ENCODE measurements around the gene ARID5A. TPM values are rescaled to one million over a fixed set of nuclear protein-coding genes. Genes with fewer than 3 reads are reported as not detected.

ARID5A gene
- total and polyA plus RNA-seq, 2 of the 13 experiments (the other 11 are each of a cell fraction or from before 2014, with no cell fraction given) = 6.0 to 9.5 TPM

DNA sequence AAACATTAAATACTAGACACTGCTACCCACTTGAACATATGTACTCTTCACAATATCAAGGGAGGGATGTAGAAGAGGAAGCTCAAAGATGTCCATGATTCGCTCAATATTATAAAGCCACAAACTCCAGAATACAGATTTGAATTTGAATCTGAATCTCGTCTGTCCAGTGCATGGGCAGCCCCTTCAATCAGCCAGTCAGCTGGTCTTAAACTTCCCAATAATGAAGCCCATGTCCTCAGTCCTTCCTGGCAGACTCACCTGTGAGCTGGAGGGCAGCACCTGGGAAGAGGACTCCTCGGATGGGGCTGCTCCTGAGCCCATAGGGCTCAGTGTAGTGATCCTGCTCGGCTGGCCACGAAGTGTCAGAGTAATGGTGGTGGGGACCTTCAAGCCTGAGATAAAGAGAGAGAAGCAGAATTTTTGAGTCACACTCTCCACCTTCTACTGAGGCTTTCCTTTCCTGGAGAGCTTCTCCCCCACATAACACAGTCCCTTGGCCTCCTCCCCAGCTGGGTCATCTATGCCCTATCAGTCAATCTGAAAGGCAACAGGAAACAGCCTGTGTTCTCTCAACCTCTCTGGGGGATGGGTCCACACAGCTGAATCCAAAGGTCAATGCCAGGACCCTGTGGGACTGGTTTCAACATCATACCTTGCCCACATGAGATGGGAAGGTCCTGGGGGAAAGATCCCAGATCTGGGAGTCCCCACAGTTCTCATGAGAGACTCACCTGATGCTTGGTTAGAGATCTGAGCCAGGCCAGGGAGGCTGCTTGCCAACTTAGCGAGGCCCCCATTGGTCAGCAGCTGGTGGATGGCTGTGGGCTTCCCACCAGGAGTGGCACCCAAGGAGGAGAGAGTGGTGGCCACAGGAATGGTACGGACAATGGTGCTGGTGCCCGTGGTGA lies 65.1 kb downstream of the ARID5A start (continued):
- TF ChIP-seq, protein P1, sequence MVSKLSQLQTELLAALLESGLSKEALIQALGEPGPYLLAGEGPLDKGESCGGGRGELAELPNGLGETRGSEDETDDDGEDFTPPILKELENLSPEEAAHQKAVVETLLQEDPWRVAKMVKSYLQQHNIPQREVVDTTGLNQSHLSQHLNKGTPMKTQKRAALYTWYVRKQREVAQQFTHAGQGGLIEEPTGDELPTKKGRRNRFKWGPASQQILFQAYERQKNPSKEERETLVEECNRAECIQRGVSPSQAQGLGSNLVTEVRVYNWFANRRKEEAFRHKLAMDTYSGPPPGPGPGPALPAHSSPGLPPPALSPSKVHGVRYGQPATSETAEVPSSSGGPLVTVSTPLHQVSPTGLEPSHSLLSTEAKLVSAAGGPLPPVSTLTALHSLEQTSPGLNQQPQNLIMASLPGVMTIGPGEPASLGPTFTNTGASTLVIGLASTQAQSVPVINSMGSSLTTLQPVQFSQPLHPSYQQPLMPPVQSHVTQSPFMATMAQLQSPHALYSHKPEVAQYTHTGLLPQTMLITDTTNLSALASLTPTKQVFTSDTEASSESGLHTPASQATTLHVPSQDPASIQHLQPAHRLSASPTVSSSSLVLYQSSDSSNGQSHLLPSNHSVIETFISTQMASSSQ (IDR thresholded peaks at IDR 0.05; ENCODE audit: low read depth) = peak; percentile 57; the same call in 1 of the 2 replicates
- TF ChIP-seq, protein P1 (CRISPR knock-in tag; IDR thresholded peaks at IDR 0.05; ENCODE audit: borderline replicate concordance) = peak; percentile 78
- TF ChIP-seq, protein P2, sequence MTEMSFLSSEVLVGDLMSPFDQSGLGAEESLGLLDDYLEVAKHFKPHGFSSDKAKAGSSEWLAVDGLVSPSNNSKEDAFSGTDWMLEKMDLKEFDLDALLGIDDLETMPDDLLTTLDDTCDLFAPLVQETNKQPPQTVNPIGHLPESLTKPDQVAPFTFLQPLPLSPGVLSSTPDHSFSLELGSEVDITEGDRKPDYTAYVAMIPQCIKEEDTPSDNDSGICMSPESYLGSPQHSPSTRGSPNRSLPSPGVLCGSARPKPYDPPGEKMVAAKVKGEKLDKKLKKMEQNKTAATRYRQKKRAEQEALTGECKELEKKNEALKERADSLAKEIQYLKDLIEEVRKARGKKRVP (CRISPR knock-in tag; IDR thresholded peaks at IDR 0.05) = peak in 1 of 2 experiments; percentile 63; a peak in 1 of 4 replicates
- TF ChIP-seq ZNF441 (CRISPR knock-in tag; IDR thresholded peaks at IDR 0.05; ENCODE audit: borderline replicate concordance) = no peak
- peak; percentile 87 for TF ChIP-seq TBX2 (CRISPR knock-in tag; IDR thresholded peaks at IDR 0.05; ENCODE audit: borderline replicate concordance)
- no peak for TF ChIP-seq ZNF317 (CRISPR knock-in tag; IDR thresholded peaks at IDR 0.05)
- TF ChIP-seq, protein P3, sequence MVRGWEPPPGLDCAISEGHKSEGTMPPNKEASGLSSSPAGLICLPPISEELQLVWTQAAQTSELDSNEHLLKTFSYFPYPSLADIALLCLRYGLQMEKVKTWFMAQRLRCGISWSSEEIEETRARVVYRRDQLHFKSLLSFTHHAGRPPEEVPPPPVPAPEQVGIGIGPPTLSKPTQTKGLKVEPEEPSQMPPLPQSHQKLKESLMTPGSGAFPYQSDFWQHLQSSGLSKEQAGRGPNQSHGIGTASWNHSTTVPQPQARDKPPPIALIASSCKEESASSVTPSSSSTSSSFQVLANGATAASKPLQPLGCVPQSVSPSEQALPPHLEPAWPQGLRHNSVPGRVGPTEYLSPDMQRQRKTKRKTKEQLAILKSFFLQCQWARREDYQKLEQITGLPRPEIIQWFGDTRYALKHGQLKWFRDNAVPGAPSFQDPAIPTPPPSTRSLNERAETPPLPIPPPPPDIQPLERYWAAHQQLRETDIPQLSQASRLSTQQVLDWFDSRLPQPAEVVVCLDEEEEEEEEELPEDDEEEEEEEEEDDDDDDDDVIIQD (CRISPR knock-in tag; IDR thresholded peaks at IDR 0.05; ENCODE audit: low read depth) = peak; percentile 66; the same call in 1 of the 2 replicates
- peak; percentile 64; the same call in 1 of the 2 replicates for TF ChIP-seq CHD2 (IDR thresholded peaks at IDR 0.05; ENCODE audit: low read depth, low read length)
- TF ChIP-seq ELF3 (CRISPR knock-in tag; IDR thresholded peaks at IDR 0.05) = peak; percentile 99
- 0 out of 2 replicates have a peak, but pooled peaks have one; percentile 31 for TF ChIP-seq JUND (CRISPR knock-in tag; IDR thresholded peaks at IDR 0.05)
- TF ChIP-seq, protein P4, sequence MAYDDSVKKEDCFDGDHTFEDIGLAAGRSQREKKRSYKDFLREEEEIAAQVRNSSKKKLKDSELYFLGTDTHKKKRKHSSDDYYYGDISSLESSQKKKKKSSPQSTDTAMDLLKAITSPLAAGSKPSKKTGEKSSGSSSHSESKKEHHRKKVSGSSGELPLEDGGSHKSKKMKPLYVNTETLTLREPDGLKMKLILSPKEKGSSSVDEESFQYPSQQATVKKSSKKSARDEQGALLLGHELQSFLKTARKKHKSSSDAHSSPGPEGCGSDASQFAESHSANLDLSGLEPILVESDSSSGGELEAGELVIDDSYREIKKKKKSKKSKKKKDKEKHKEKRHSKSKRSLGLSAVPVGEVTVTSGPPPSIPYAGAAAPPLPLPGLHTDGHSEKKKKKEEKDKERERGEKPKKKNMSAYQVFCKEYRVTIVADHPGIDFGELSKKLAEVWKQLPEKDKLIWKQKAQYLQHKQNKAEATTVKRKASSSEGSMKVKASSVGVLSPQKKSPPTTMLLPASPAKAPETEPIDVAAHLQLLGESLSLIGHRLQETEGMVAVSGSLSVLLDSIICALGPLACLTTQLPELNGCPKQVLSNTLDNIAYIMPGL (CRISPR knock-in tag; IDR thresholded peaks at IDR 0.05; ENCODE audit: borderline replicate concordance in 1 of 2, low read depth in 1 of 2) = peak; percentile 70 to 73; a peak in 2 of 4 replicates
- no peak for TF ChIP-seq ZNF530 (CRISPR knock-in tag; IDR thresholded peaks at IDR 0.05; ENCODE audit: low read depth)
- TF ChIP-seq TCF7 (IDR thresholded peaks at IDR 0.05; ENCODE audit: low read depth) = no peak
